GM23248 (cell line): Measurements from ENCODE around the gene SCAI. TPM values are rescaled to one million over a fixed set of nuclear protein-coding genes. Genes with fewer than 3 reads are reported as not detected.

Experiments used
- DNase-seq: peaks from one replicate; pipeline ENCODE4 v3.0.0-alpha.2; 2015
- H2AFZ ChIP-seq: fragments of 200-600 bp; sonication (generic); 2 replicates; pipeline ENCODE4 v1.6.1; 2016; ENCODE audit warnings: antibody characterized with exemption
- H3F3A ChIP-seq: fragments of 200-600 bp; sonication (generic); 2 replicates; pipeline ENCODE4 v1.6.1; 2016; ENCODE audit warnings: mild to moderate bottlenecking, antibody characterized with exemption, mixed run types; ENCODE audit not compliant: insufficient read depth
- H3K27ac ChIP-seq: fragments of 200-600 bp; sonication (generic); 2 replicates; pipeline ENCODE4 v1.5.1; 2016; ENCODE audit warnings: mild to moderate bottlenecking
- H3K27me3 ChIP-seq: fragments of 200-600 bp; sonication (generic); replicated peaks from 2 replicates; pipeline ENCODE4 v1.6.1; 2016; ENCODE audit warnings: mild to moderate bottlenecking; ENCODE audit not compliant: insufficient read depth
- H3K36me3 ChIP-seq: fragments of 200-600 bp; sonication (generic); 2 replicates; pipeline ENCODE4 v1.6.1; 2016; ENCODE audit warnings: low read depth, mild to moderate bottlenecking
- H3K4me1 ChIP-seq: fragments of 200-600 bp; sonication (generic); 2 replicates; pipeline ENCODE4 v1.6.1; 2016; ENCODE audit warnings: mild to moderate bottlenecking; ENCODE audit not compliant: insufficient read depth
- H3K4me2 ChIP-seq: fragments of 200-600 bp; sonication (generic); one replicate; pipeline ENCODE4 v1.6.1; 2016; ENCODE audit warnings: mild to moderate bottlenecking; ENCODE audit not compliant: unreplicated experiment
- H3K4me3 ChIP-seq: fragments of 200-600 bp; sonication (generic); 2 replicates; pipeline ENCODE4 v1.5.1; 2016; ENCODE audit warnings: mild to moderate bottlenecking
- H3K79me2 ChIP-seq: fragments of 200-600 bp; sonication (generic); 2 replicates; pipeline ENCODE4 v1.6.1; 2016; ENCODE audit warnings: mild to moderate bottlenecking; ENCODE audit not compliant: insufficient read depth
- H3K9ac ChIP-seq: fragments of 200-600 bp; sonication (generic); 2 replicates; pipeline ENCODE4 v1.6.1; 2016; ENCODE audit warnings: mild to moderate bottlenecking
- H3K9me2 ChIP-seq: fragments of 200-600 bp; sonication (generic); 2 replicates; pipeline ENCODE4 v1.6.1; 2016; ENCODE audit warnings: mixed run types, mild to moderate bottlenecking, moderate library complexity; ENCODE audit not compliant: insufficient read depth
- H3K9me3 ChIP-seq: fragments of 200-600 bp; sonication (generic); one replicate; pipeline ENCODE4 v1.6.1; 2017; ENCODE audit warnings: low read depth
- H4K20me1 ChIP-seq: fragments of 200-600 bp; sonication (generic); 2 replicates; pipeline ENCODE4 v1.6.0; 2016; ENCODE audit not compliant: insufficient read depth
- EZH2 ChIP-seq: fragments of 200-600 bp; sonication (generic); IDR thresholded peaks from 2 replicates; pipeline ENCODE4 v1.6.1; 2018; ENCODE audit warnings: antibody characterized with exemption, mild to moderate bottlenecking; ENCODE audit not compliant: insufficient read depth, poor library complexity, severe bottlenecking
- EZH2phosphoT487 ChIP-seq: fragments of 200-600 bp; sonication (generic); IDR thresholded peaks from 2 replicates; pipeline ENCODE4 v1.6.1; 2018; ENCODE audit warnings: antibody characterized with exemption, moderate library complexity, mild to moderate bottlenecking, low read depth; ENCODE audit not compliant: insufficient read depth
- WGBS, 2 experiments: methylation state at CpG; one replicate each; pipeline ENCODE4 v1.1.6; 2015 to 2017; ENCODE audit warnings: low lambda C conversion rate in 2 of 2, low coverage in 1 of 2; ENCODE audit errors: missing lambda C conversion rate in 2 of 2; 5-methylcytosine and 5-hydroxymethylcytosine counted together
- in situ Hi-C: fragments of 300-500 bp; cut with MboI; formaldehyde crosslinking; loops from 2 replicates; pipeline ENCODE4 v1.15.0; 2020
- polyA plus RNA-seq: library from polyadenylated mRNA; unstranded; fragments of >200 nt; fragmentation: Nextera tagmentation; extraction: Ambion mirVana; gene quantifications from 2 replicates; pipeline ENCODE4 v1.2.1, GENCODE V29; 2016
- total RNA-seq: library from RNA; depleted of rRNA; stranded (reverse); fragments of >200 nt; shearing (Covaris generic); gene quantifications from 2 replicates; pipeline ENCODE4 v1.2.3, GENCODE V29; 2014

SCAI gene
- total and polyA plus RNA-seq, 2 experiments from 2014 or later, result 3.0 TPM

DNA sequence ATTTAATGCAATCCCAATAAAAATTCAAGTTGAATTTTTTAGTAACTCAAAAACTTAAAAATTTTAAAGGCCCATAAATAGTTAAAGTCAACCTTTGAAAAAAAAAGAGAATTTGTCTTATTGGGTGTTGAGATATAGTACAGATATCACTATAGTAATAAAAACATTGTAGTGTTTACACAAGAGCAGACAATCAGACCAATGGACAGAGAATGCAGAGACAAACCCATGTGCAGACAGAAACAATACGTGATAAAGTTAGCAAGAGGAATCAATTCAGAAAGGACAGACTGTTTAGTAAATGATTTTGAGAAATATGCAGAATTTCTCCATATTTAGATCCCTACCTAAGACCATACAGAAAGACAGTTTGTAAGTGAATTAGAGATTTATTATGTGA lies 236.4 kb downstream of the SCAI start:
- peaks cover 16% of the 10 kb centered on the region; the same call in 1 of the 2 replicates for H3K36me3 ChIP-seq
- H2AFZ ChIP-seq, result no peak overlapping the region
- no peak overlapping the region for H3K27ac ChIP-seq
- no peak for DNase-seq
- no peaks in the 10 kb centered on the region for H3K79me2 ChIP-seq
- H3K9ac ChIP-seq, result no peak overlapping the region
- no peak overlapping the region for H3K4me3 ChIP-seq
- 100% methylated on average over 1 of the region's 1 CpG for WGBS, 2 experiments
- no peaks in the 10 kb centered on the region for H4K20me1 ChIP-seq
- in situ Hi-C loops, result no loop called here
- no peaks in the 10 kb centered on the region for H3K9me3 ChIP-seq
- H3K4me2 ChIP-seq, result no peak overlapping the region
- TF ChIP-seq EZH2phosphoT487, result no peak
- no peak for TF ChIP-seq EZH2
- no peaks in the 10 kb centered on the region for H3K9me2 ChIP-seq
- peaks cover 6% of the 10 kb centered on the region; the same call in 1 of the 2 replicates for H3F3A ChIP-seq
- peaks cover 2% of the 10 kb centered on the region; the same call in 1 of the 2 replicates for H3K4me1 ChIP-seq
- no peaks in the 10 kb centered on the region for H3K27me3 ChIP-seq

- H3K9me3 ChIP-seq, result no peaks in the 10 kb centered on the region
- H3K9ac ChIP-seq, result no peak overlapping the region
- no peak overlapping the region for H3K4me3 ChIP-seq
- H3K4me2 ChIP-seq, result no peak overlapping the region
- peaks cover 6% of the 10 kb centered on the region; the same call in 1 of the 2 replicates for H3F3A ChIP-seq
- in situ Hi-C loops, result no loop called here
- H3K27ac ChIP-seq, result no peak overlapping the region
- no peaks in the 10 kb centered on the region for H3K79me2 ChIP-seq
- no peaks in the 10 kb centered on the region; the same call in 1 of the 2 replicates for H3K36me3 ChIP-seq
- DNase-seq, result no peak
- no peaks in the 10 kb centered on the region for H4K20me1 ChIP-seq
- H3K9me2 ChIP-seq, result no peaks in the 10 kb centered on the region
- no peak for TF ChIP-seq EZH2
- TF ChIP-seq EZH2phosphoT487, result no peak
- 98 to 99% methylated on average over 9 of the region's 9 CpGs for WGBS, 2 experiments
- H3K4me1 ChIP-seq, result peaks cover 2% of the 10 kb centered on the region; the same call in 1 of the 2 replicates
- no peak overlapping the region for H2AFZ ChIP-seq
- no peaks in the 10 kb centered on the region for H3K27me3 ChIP-seq
These were observed 243.5 kb downstream of the SCAI start for GRCh38 chr9:124899845-124900244.

DNA sequence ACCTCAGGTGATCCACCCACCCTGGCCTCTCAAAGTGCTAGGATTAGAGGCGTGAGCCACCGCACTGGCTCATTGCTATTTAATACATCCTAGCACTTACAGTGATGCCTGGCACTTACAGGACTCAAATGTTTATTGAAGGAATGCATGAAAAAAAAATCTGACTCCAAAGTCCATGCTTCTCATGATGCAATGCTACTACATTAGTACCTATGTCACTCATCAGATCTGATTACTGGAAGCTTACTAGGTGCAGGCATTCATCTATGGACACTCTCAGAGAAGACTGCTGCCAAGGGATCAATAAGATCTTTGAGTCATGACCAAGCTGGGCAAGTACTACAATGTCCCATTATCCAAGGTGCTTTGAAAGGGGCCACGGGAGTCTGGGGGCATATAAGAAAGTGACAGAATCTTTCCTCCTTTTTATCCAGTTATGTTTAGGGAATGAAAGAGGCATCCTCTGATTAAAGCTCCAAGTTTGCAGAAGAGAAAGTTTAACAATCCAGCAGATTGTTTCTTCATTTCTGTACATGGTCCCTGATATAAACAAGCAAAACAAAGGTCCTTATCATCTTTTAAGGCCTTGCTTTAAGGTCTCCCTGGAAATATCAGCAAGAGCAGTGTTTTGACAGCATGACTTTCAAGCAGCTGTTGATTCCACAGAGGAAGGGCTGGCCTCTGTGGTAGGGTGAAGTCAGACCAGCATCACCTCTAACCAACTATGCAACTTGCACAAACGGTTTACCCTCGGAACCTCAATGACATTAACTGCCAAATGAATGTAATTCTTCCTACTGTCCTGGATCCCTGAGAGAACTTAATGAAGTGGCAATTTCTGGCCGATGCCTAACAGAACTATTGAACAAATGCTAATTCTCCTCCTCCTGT lies 245.5 kb downstream of the SCAI start:
- in situ Hi-C loops, result no loop called here
- H3K27ac ChIP-seq, result no peak overlapping the region

DNA sequence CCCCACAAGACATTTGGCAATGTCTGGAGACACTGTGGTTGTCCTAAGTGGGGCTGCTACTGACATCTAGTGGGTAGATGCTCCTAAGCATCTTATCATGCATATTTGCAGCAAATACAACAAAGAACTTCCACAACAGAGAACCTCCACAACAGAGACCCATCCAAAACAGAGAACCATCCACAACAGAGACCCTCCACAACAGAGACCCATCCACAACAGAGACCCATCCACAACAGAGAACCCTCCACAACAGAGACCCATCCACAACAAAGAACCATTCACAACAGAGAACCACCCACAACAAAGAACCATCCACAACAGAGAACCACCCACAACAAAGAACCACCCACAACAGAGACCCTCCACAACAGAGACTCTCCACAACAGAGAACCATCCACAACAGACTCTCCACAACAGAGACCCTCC lies 248.6 kb downstream of the SCAI start:
- H3K9ac ChIP-seq, result no peak overlapping the region
- in situ Hi-C loops, result no loop called here
- TF ChIP-seq EZH2 (no peak), EZH2phosphoT487 (no peak)
- no peaks in the 10 kb centered on the region for H3K4me1 ChIP-seq
- H3F3A ChIP-seq, result no peaks in the 10 kb centered on the region
- peak; percentile 64 for DNase-seq
- no peak overlapping the region for H2AFZ ChIP-seq
- peaks cover 9% of the 10 kb centered on the region; the same call in 1 of the 2 replicates for H3K36me3 ChIP-seq
- H3K9me2 ChIP-seq, result no peaks in the 10 kb centered on the region
- no peaks in the 10 kb centered on the region for H3K27me3 ChIP-seq
- H3K79me2 ChIP-seq, result no peaks in the 10 kb centered on the region
- H3K4me2 ChIP-seq, result no peak overlapping the region
- no peaks in the 10 kb centered on the region for H3K9me3 ChIP-seq
- no peak overlapping the region for H3K4me3 ChIP-seq
- no peak overlapping the region for H3K27ac ChIP-seq
- no peaks in the 10 kb centered on the region for H4K20me1 ChIP-seq

More for the DNA sequence above, 245.5 kb downstream of the SCAI start:
- Histone ChIP-seq H3K4me2 (no peak overlapping the region), H2AFZ (no peak overlapping the region), H3K4me3 (no peak overlapping the region), H3K36me3 (peaks cover 9% of the 10 kb centered on the region; the same call in 1 of the 2 replicates), H3K4me1 (peaks cover 2% of the 10 kb centered on the region; the same call in 1 of the 2 replicates), H4K20me1 (no peaks in the 10 kb centered on the region), H3F3A (peaks cover 2% of the 10 kb centered on the region; the same call in 1 of the 2 replicates), H3K27me3 (no peaks in the 10 kb centered on the region), H3K9me3 (no peaks in the 10 kb centered on the region), H3K9ac (no peak overlapping the region), H3K9me2 (no peaks in the 10 kb centered on the region), H3K79me2 (no peaks in the 10 kb centered on the region)
- TF ChIP-seq EZH2phosphoT487 (no peak), EZH2 (no peak)
- 83 to 84% methylated on average over 6 of the region's 6 CpGs for WGBS, 2 experiments
- DNase-seq, result no peak
